ENCODE measurements around the gene DNM2. TPM values are rescaled to one million over a fixed set of nuclear protein-coding genes. Genes with fewer than 3 reads are reported as not detected.
A peak's percentile ranks its signal among the peaks of the same experiment; 100 is the strongest.

DNM2 gene
- total and polyA plus RNA-seq, 5 donors from 2014 or later = 61.8 to 269 (median 63.1) TPM

- Mint-ChIP-seq H3K27me3 (no peaks in the 10 kb centered on the region), H3K27ac (peak overlapping the region in 1 of 3 donors; percentile 28), H3K36me3 (peaks cover 23% of the 10 kb centered on the region), H3K9me3 (no peaks in the 10 kb centered on the region), H3K4me3 (no peak overlapping the region), H3K4me1 (peaks cover 9 to 25% (median 15%) of the 10 kb centered on the region in 4 donors)
- no peak overlapping the region for H3K4me3 ChIP-seq (ENCODE audit: low read depth, low read length)
- no peak overlapping the region for H3K27ac ChIP-seq (ENCODE audit: insufficient read depth, low read length, poor library complexity, severe bottlenecking)
- H3K9me3 ChIP-seq (ENCODE audit: control insufficient read depth in 2 of 2, low read length in 2 of 2) = no peaks in the 10 kb centered on the region
- no peak for DNase-seq
- no peaks in the 10 kb centered on the region for H3K27me3 ChIP-seq (ENCODE audit: control insufficient read depth, insufficient read depth, low read length)
- no peak for ATAC-seq (ENCODE audit: low read depth in 2 of 2)
- peaks cover 10% of the 10 kb centered on the region for H3K4me1 ChIP-seq (ENCODE audit: control insufficient read depth, insufficient read depth, low read length, poor library complexity, severe bottlenecking)
- peaks cover 49% of the 10 kb centered on the region for H3K36me3 ChIP-seq (ENCODE audit: control insufficient read depth, insufficient read depth, low read length)
Observed at GRCh38 chr19:10805758-10806247, 87.9 kb downstream of the DNM2 start.

- no peak overlapping the region for H3K27ac ChIP-seq (ENCODE audit: insufficient read depth, low read length, poor library complexity, severe bottlenecking)
- no peaks in the 10 kb centered on the region for H3K9me3 ChIP-seq (ENCODE audit: control insufficient read depth in 2 of 2, low read length in 2 of 2)
- ATAC-seq (ENCODE audit: low read depth in 2 of 2) (peak; percentile 54 to 67), DNase-seq (peak in 1 of 3 donors; percentile 64)
- peaks cover 43% of the 10 kb centered on the region for H3K36me3 ChIP-seq (ENCODE audit: control insufficient read depth, insufficient read depth, low read length)
- Mint-ChIP-seq H3K36me3 (peaks cover 28% of the 10 kb centered on the region), H3K27ac (peak overlapping the region; percentile 2 to 78 (median 60)), H3K4me3 (no peak overlapping the region), H3K27me3 (no peaks in the 10 kb centered on the region), H3K4me1 (peaks cover 9 to 25% (median 15%) of the 10 kb centered on the region in 4 donors), H3K9me3 (no peaks in the 10 kb centered on the region)
- no peaks in the 10 kb centered on the region for H3K27me3 ChIP-seq (ENCODE audit: control insufficient read depth, insufficient read depth, low read length)
- peaks cover 10% of the 10 kb centered on the region for H3K4me1 ChIP-seq (ENCODE audit: control insufficient read depth, insufficient read depth, low read length, poor library complexity, severe bottlenecking)
- H3K4me3 ChIP-seq (ENCODE audit: low read depth, low read length) = peak overlapping the region; percentile 38
Observed at GRCh38 chr19:10808937-10809649, 91.2 kb downstream of the DNM2 start.

GRCh38 chr19:10809651-10810285 is 91.9 kb downstream of the DNM2 start:
- Histone ChIP-seq H3K9me3 (ENCODE audit: control insufficient read depth in 2 of 2, low read length in 2 of 2) (no peaks in the 10 kb centered on the region), H3K27me3 (ENCODE audit: control insufficient read depth, insufficient read depth, low read length) (no peaks in the 10 kb centered on the region), H3K36me3 (ENCODE audit: control insufficient read depth, insufficient read depth, low read length) (peaks cover 40% of the 10 kb centered on the region), H3K4me3 (ENCODE audit: low read depth, low read length) (no peak overlapping the region), H3K27ac (ENCODE audit: insufficient read depth, low read length, poor library complexity, severe bottlenecking) (peak overlapping the region; percentile 33), H3K4me1 (ENCODE audit: control insufficient read depth, insufficient read depth, low read length, poor library complexity, severe bottlenecking) (peaks cover 10% of the 10 kb centered on the region)
- H3K9me3 Mint-ChIP-seq = no peaks in the 10 kb centered on the region
- H3K36me3 Mint-ChIP-seq = peaks cover 30% of the 10 kb centered on the region
- H3K27me3 Mint-ChIP-seq = no peaks in the 10 kb centered on the region
- ATAC-seq (ENCODE audit: low read depth in 2 of 2) = no peak
- peak overlapping the region in 1 of 4 donors; percentile 4 for H3K4me3 Mint-ChIP-seq
- peak overlapping the region in 2 of 3 donors; percentile 58 to 79 for H3K27ac Mint-ChIP-seq
- peaks cover 7 to 25% (median 18%) of the 10 kb centered on the region in 4 donors for H3K4me1 Mint-ChIP-seq
- DNase-seq = no peak

- DNase-seq (no peak), ATAC-seq (ENCODE audit: low read depth in 2 of 2) (no peak)
- no peaks in the 10 kb centered on the region for H3K9me3 ChIP-seq (ENCODE audit: control insufficient read depth in 2 of 2, low read length in 2 of 2)
- no peaks in the 10 kb centered on the region for H3K9me3 Mint-ChIP-seq
- peaks cover 38% of the 10 kb centered on the region for H3K36me3 ChIP-seq (ENCODE audit: control insufficient read depth, insufficient read depth, low read length)
- H3K4me3 ChIP-seq (ENCODE audit: low read depth, low read length) = no peak overlapping the region
- H3K4me1 ChIP-seq (ENCODE audit: control insufficient read depth, insufficient read depth, low read length, poor library complexity, severe bottlenecking) = peaks cover 10% of the 10 kb centered on the region
- H3K27ac ChIP-seq (ENCODE audit: insufficient read depth, low read length, poor library complexity, severe bottlenecking) = no peak overlapping the region
- no peaks in the 10 kb centered on the region for H3K27me3 Mint-ChIP-seq
- H3K36me3 Mint-ChIP-seq = peaks cover 27% of the 10 kb centered on the region
- H3K27ac Mint-ChIP-seq = peak overlapping the region in 1 of 3 donors; percentile 43
- no peaks in the 10 kb centered on the region for H3K27me3 ChIP-seq (ENCODE audit: control insufficient read depth, insufficient read depth, low read length)
- H3K4me1 Mint-ChIP-seq = peaks cover 4 to 24% (median 18%) of the 10 kb centered on the region in 4 donors
- H3K4me3 Mint-ChIP-seq = no peak overlapping the region
Observed at GRCh38 chr19:10811391-10812111, 93.7 kb downstream of the DNM2 start.

GRCh38 chr19:10812196-10812595 is 94.3 kb downstream of the DNM2 start:
- H3K27me3 Mint-ChIP-seq = no peaks in the 10 kb centered on the region
- H3K36me3 ChIP-seq (ENCODE audit: control insufficient read depth, insufficient read depth, low read length) = peaks cover 38% of the 10 kb centered on the region

GRCh38 chr19:10812902-10813404 is 95.1 kb downstream of the DNM2 start:
- Mint-ChIP-seq H3K4me3 (no peak overlapping the region), H3K27me3 (no peaks in the 10 kb centered on the region)
- no peak for ATAC-seq (ENCODE audit: low read depth in 2 of 2)

More at GRCh38 chr19:10812196-10812595, 94.3 kb downstream of the DNM2 start:
- Mint-ChIP-seq H3K27ac (no peak overlapping the region), H3K4me3 (no peak overlapping the region), H3K9me3 (no peaks in the 10 kb centered on the region), H3K4me1 (peaks cover 4 to 24% (median 18%) of the 10 kb centered on the region in 4 donors), H3K36me3 (peaks cover 27% of the 10 kb centered on the region)
- H3K27ac ChIP-seq (ENCODE audit: insufficient read depth, low read length, poor library complexity, severe bottlenecking) = no peak overlapping the region
- DNase-seq = no peak
- ATAC-seq (ENCODE audit: low read depth in 2 of 2) = no peak
- no peaks in the 10 kb centered on the region for H3K27me3 ChIP-seq (ENCODE audit: control insufficient read depth, insufficient read depth, low read length)
- peaks cover 10% of the 10 kb centered on the region for H3K4me1 ChIP-seq (ENCODE audit: control insufficient read depth, insufficient read depth, low read length, poor library complexity, severe bottlenecking)
- H3K9me3 ChIP-seq (ENCODE audit: control insufficient read depth in 2 of 2, low read length in 2 of 2) = no peaks in the 10 kb centered on the region
- H3K4me3 ChIP-seq (ENCODE audit: low read depth, low read length) = no peak overlapping the region

GRCh38 chr19:10815007-10815536 is 97.2 kb downstream of the DNM2 start:
- Histone ChIP-seq H3K9me3 (ENCODE audit: control insufficient read depth in 2 of 2, low read length in 2 of 2) (no peaks in the 10 kb centered on the region), H3K27ac (ENCODE audit: insufficient read depth, low read length, poor library complexity, severe bottlenecking) (no peak overlapping the region), H3K36me3 (ENCODE audit: control insufficient read depth, insufficient read depth, low read length) (peaks cover 41% of the 10 kb centered on the region), H3K4me1 (ENCODE audit: control insufficient read depth, insufficient read depth, low read length, poor library complexity, severe bottlenecking) (no peaks in the 10 kb centered on the region), H3K4me3 (ENCODE audit: low read depth, low read length) (no peak overlapping the region), H3K27me3 (ENCODE audit: control insufficient read depth, insufficient read depth, low read length) (no peaks in the 10 kb centered on the region)
- no peak for ATAC-seq (ENCODE audit: low read depth in 2 of 2)
- Mint-ChIP-seq H3K9me3 (no peaks in the 10 kb centered on the region), H3K27me3 (no peaks in the 10 kb centered on the region), H3K4me1 (peaks cover 0 to 6% (median under 1%) of the 10 kb centered on the region in 4 donors), H3K27ac (peak overlapping the region in 1 of 3 donors; percentile 3), H3K4me3 (no peak overlapping the region), H3K36me3 (peaks cover 20% of the 10 kb centered on the region)
- DNase-seq = no peak

More at GRCh38 chr19:10812902-10813404, 95.1 kb downstream of the DNM2 start:
- Mint-ChIP-seq H3K36me3 (peaks cover 26% of the 10 kb centered on the region), H3K4me1 (peaks cover 4 to 21% (median 17%) of the 10 kb centered on the region in 4 donors), H3K9me3 (no peaks in the 10 kb centered on the region), H3K27ac (peak overlapping the region in 1 of 3 donors; percentile 69)
- DNase-seq = no peak
- Histone ChIP-seq H3K4me3 (ENCODE audit: low read depth, low read length) (no peak overlapping the region), H3K9me3 (ENCODE audit: control insufficient read depth in 2 of 2, low read length in 2 of 2) (no peaks in the 10 kb centered on the region), H3K4me1 (ENCODE audit: control insufficient read depth, insufficient read depth, low read length, poor library complexity, severe bottlenecking) (peaks cover 10% of the 10 kb centered on the region), H3K36me3 (ENCODE audit: control insufficient read depth, insufficient read depth, low read length) (peaks cover 38% of the 10 kb centered on the region), H3K27me3 (ENCODE audit: control insufficient read depth, insufficient read depth, low read length) (no peaks in the 10 kb centered on the region), H3K27ac (ENCODE audit: insufficient read depth, low read length, poor library complexity, severe bottlenecking) (no peak overlapping the region)

Data from CD4-positive, CD25-positive, alpha-beta regulatory T cell (primary cell).